ENCODE data around the gene GALNT7. TPM values are rescaled to one million over a fixed set of nuclear protein-coding genes. Genes with fewer than 3 reads are reported as not detected.

The GALNT7 gene
- total RNA-seq, 4 donors from 2014 or later: 6.8 to 24.8 (median 14.2) TPM

DNA sequence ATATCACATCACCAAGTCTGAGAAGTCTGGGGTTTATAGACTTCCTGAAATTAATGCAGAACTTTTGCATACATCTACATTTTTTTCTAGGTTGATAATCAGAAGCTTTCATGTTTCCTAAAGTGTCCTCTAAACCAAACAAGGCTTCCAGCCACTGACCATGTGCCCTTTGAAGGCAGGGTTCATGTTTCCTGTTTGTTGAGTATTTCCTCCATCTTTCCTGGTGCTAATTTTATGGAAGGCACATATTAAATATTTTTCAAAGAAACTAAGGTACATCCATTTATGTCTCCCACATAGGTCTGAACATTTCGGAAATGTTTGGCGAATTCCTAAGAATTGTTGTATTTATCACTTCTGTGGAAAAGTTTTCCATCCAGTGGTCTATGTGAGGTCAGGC lies 5.6 kb downstream of the GALNT7 start:
- no peak for TF ChIP-seq CTCF (IDR thresholded peaks at IDR 0.05; ENCODE audit: low read depth)

- TF ChIP-seq CTCF (IDR thresholded peaks at IDR 0.05; ENCODE audit: low read depth): no peak
These were observed 6.0 kb downstream of the GALNT7 start for GRCh38 chr4:173174594-173175012.

DNA sequence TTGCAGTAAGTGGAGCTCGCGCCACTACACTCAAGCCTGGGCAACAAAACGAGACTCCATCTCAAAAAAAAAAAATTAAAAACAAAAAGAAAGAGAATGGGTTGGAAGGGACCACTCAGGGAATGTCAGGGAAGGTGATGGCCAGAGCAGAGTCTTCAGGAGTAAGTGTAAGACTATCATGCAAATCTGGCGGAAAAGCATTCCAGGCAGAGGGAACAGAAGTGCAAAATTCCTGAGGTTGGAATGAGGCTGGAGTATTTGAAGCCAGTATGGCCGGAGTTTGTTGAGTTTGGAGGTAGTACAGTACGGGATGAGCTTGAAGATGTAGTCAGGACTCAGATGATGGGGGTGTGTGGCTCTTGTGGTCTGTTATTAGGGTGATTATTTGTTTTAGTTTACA lies 7.4 kb downstream of the GALNT7 start:
- TF ChIP-seq CTCF (IDR thresholded peaks at IDR 0.05; ENCODE audit: low read depth): no peak

DNA sequence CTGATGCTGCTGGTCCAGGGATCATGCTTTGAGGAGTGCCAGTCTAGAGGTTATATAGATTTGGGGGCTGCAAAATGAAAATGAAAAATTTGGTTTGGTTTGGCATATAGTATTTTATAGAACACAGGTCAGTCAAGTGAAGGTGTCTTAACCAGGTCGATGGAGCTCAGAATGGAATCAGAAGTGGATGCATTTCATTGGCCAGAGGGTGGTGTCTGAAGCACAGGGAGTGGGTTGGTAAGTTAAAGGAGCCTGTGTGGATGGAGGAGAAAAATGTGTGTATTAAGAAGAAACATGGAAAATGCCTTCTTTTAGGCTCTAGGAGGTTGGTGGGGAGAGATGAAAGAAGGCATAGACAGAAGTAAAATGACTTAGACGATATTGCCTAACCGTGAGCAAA lies 8.6 kb downstream of the GALNT7 start:
- no peak for TF ChIP-seq CTCF (IDR thresholded peaks at IDR 0.05; ENCODE audit: low read depth)

DNA sequence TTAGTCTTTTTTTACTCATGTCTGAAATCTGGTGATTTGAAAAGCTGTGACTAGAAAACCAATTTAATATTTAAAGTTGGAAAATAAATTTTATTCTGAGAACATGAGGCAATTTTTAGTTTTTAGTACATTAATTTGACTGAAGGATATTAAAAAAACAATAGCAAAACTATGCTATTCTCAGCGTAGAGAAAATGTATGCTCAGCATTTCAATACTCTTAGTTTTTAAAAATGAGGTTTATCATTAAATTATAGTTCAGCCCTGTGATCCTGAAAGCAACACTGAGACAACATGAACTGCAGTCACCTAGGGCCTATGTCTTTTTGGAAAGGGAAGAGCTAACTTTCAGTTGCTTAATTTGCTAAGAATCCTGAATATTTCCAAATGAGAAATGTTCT lies 9.5 kb downstream of the GALNT7 start:
- TF ChIP-seq CTCF (IDR thresholded peaks at IDR 0.05; ENCODE audit: low read depth): no peak

- no peak for TF ChIP-seq CTCF (IDR thresholded peaks at IDR 0.05; ENCODE audit: low read depth)
These were observed 13.2 kb downstream of the GALNT7 start for GRCh38 chr4:173181848-173182247.

GRCh38 chr4:173182403-173182802 lies 13.8 kb downstream of the GALNT7 start:
- TF ChIP-seq CTCF (IDR thresholded peaks at IDR 0.05; ENCODE audit: low read depth): no peak

All from subcutaneous adipose tissue (tissue), 4 donors.